GM08714 (cell line): ENCODE data around the gene CMSS1.

ENCODE experiments used
- H3K4me3 ChIP-seq: fragments of 200-500 bp; sonication (Bioruptor generic); 2 replicates; pipeline ENCODE4 v1.5.1; 2014; ENCODE audit warnings: mild to moderate bottlenecking, low read length, inconsistent platforms
- ZNF274 ChIP-seq: IDR thresholded peaks from 2 replicates; pipeline ENCODE4 v1.6.1; 2012; ENCODE audit warnings: mild to moderate bottlenecking, low read depth, low read length

The CMSS1 gene

DNA sequence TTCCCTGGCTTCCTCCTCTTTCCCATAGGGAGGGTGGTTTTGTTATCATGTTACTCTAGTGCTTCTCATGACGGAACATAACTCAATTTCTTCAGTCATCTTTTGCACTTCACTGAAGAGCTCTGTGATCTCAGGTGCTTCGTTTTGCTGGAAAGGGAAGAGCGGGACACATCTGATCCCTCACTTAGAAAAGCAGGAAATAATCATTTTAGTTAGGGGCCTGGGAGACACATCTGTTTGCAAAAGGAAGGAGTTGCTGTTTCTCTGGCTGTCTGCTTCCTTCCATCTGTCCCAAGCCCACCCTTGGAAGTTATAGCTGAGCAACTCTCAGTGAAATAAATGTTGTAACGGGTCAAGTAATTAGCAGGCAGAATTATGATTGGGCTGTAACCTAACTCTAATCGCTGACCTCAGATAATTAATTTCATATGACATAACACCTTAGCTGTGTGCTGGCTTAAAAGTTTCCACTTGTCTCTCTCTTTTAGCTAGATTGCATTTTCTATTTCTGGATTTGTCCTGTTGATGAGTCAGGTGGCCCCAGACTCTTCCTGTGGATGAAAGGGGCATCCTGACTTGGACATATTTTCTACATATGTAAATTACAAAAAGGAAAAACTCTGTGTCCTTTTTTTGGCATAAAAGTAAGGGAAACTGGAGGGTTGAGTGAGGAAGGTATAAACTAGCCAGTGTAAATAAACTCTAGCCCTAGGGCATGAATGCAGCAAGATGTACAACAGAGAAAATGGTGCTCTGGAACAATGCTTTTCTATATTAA is 307.7 kb downstream of the CMSS1 start:
- H3K4me3 ChIP-seq: no peak overlapping the region
- no peak for TF ChIP-seq ZNF274

DNA sequence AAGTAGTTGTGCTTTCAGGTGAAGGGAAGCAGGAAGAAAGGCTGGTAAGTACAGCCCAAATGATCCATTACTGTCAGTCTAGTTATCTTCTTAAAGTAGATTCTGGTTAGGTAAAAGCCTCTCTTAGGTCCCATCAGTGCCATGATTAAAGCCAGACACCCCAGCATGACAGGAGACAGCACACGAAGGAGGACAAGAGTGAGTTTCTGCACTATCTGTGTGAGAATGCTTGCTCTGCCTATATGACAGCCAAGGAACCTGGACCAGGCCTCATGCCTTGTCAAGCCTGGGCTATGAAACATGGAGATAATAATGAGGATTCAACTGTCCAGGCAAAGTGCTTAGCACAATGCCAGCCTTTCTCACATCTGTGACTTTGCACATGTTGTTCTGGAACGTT is 310.1 kb downstream of the CMSS1 start:
- no peak for TF ChIP-seq ZNF274
- no peak overlapping the region for H3K4me3 ChIP-seq

DNA sequence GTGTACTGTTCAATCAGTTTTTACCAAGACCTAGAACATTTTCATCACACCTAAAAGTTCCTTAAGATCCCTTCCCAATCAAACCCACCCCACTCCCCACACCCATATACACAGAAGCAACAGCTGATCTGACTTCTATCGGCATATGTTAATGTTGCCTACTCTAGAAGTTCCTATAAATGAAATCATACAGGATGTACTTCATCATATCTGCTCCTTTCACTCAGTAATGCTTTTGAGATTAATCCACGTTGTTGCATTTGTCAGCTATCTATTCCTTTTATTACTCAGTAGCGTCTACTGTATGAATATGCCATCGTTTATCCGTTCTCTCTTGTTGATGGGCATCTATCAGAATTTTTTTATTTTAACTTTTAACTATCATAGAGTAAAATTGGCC is 310.9 kb downstream of the CMSS1 start:
- H3K4me3 ChIP-seq: no peak overlapping the region
- no peak for TF ChIP-seq ZNF274

DNA sequence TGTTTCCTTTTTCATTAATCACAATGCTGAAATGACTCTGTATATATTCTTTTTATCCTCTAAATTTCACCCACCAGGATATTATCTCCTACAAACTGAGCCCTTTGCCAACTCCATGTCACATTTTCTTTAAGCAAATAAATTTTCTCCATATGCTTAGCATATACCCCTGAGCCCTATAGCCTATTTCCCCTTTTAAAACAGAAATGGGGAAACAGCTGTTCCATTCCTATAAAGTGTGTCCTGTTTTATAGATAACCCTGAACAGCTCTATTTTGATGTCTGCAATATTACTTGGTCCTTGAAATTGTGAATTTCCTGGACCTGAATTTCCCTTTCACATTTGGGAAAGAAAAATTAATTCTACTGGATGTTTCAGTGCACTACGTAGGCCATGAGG is 312.3 kb downstream of the CMSS1 start:
- no peak overlapping the region for H3K4me3 ChIP-seq
- TF ChIP-seq ZNF274: no peak

DNA sequence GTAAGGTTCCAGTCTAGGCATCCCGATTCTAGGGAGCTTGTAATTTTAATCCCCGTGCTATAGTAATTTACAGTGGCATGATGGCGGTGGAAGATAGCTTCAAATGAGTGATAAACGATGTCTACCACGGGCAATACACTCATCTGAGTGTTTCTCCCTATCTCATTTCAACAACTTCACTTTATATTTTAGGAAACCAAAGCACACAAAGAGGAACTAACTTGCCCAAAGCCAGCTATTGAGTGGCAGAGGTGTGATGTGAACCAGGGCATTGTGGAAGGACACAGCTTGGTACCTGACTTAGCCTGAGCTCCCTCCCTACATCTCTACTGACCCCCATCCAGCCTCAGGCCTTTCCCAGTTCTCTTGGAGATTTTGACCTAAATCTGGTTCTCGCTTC is 313.6 kb downstream of the CMSS1 start:
- H3K4me3 ChIP-seq: no peak overlapping the region
- no peak for TF ChIP-seq ZNF274

DNA sequence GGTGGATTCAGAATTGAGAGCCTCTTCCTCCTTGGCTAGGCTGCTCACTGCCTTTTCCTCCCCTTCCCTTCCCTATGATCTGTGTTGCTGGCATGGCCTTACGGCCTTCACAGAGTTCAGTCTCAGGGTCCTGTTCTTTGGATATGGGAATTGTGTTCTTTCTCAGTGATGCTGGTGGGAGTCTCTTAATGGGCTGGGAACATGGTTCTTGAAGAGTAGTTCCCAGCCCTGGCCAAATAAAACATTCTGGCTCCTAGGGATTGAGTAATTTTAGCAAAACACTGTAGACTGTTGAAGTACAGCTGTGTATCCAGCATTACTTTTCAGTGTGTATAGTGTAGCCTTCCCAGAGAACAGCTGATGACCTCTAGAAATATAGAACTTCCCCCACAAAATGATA is 319.3 kb downstream of the CMSS1 start:
- no peak for TF ChIP-seq ZNF274
- H3K4me3 ChIP-seq: no peak overlapping the region

DNA sequence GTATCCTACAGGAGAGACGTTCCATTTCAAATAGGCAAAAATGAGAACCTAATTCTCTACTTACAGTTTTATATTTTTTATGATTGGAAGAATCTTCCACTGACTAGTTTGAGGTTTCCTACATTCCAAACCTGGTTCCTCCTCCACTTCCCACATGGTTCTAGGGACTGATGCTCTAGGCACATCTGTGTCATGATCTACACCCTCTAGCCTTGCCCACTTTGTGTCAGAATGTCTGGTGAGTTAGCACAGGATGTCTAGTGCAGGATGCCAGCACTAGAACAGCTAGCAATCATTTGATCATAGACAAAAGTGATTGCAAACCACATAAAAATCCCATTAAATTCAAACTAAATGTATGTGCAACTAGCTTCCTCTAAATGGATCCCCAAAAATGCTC is 323.3 kb downstream of the CMSS1 start:
- H3K4me3 ChIP-seq: no peak overlapping the region
- TF ChIP-seq ZNF274: no peak

DNA sequence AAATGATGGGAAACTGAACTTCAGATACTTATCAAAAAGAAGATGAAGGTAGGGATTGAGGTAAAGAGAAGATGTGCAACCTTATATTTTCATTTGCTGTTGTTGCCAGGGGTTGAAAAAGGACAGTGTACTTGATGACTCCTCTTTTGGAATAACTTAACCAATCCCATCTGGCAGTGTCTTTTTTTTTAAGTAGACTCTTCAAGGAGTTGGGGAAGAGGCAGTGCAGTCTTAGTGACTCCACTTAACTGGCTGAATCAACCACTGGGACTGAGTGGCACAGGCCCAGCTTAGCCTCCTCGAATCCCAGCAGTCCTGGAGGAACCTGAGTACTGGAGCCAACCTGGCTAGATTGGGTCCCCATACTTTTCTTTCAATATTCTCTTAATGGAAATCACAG is 323.9 kb downstream of the CMSS1 start:
- no peak overlapping the region for H3K4me3 ChIP-seq
- no peak for TF ChIP-seq ZNF274

DNA sequence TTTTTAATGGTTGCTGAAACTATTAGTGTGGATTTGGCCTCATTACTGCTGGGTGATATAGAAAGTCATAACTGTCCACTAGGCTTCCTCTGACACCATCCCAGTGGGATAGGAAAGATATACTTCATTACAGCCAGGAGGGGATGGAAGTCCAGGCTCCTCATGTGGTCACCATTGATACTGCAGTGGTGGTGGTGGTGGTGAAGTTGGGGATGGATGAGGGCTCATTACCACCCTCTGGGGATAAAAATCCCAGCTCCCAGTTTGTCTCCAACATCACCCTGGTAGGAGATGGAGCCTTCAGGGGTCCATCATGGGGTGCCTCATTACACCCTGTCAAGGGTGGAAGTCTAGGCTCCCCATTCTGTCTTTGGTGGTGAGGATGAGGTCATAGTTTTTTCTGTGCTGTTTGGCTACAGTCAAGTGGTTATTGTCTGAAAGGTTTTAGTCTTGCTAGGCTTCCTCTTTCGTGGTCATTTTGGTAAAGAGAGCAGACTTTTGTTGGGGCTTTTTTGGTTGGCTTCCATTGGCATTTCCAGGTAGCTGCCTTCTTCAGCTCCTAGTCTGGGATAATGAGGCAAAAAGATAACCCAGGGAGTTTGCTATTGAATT is 326.7 kb downstream of the CMSS1 start:
- no peak for TF ChIP-seq ZNF274

DNA sequence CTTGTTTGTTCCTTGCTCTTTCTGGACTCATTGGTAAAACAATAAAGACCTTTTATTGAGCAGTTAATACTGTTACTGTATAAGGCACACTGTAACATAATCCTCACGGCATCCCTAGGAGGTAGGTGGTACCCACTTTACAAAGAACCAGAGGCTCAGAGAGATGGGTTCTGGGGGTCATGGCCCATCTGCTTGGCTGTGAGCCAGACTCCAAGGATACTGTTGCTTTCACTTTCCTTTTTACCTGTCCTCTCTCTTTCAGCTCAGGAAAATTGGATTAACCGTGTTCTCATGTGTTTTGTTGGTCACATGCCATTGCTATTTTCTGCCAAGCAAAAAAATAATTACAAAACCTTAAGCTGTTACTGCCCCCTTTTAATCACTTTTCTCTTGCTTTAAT is 331.5 kb downstream of the CMSS1 start:
- no peak overlapping the region for H3K4me3 ChIP-seq
- TF ChIP-seq ZNF274: no peak

More for the DNA sequence above, 326.7 kb downstream of the CMSS1 start:
- H3K4me3 ChIP-seq: no peak overlapping the region

DNA sequence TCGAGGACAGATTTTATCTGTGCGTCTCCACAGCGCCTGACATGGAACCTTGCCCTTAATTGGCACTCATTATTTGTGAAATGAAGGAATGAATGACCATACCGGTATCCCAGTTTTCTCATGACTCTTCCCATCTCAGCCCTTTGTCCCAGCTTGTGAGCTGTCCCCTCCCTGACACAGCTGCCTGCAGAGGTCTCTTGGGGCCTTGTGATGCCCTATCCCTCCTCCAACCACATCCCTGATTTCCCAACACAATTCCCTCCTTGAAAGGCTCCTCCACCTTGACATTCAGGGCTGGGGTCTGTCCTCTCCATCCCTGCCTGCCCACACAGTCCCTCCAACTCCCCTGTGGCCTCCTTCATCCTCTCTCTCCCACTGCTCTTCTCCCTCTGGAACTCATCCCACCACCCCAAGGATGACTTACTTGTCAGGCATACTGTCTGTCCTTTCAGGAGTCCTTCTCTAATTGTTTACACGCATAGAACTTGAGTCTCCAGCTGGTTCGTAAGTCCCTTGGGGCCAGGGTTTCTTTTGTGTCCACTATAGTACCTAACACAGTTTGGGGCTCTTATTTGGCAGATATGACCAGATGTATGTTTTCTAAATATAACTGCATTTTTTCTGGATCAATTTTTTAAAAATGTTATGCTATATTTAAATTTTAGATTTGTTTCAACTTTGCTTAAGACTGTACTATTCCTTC is 332.2 kb downstream of the CMSS1 start:
- no peak for TF ChIP-seq ZNF274
- no peak overlapping the region for H3K4me3 ChIP-seq

DNA sequence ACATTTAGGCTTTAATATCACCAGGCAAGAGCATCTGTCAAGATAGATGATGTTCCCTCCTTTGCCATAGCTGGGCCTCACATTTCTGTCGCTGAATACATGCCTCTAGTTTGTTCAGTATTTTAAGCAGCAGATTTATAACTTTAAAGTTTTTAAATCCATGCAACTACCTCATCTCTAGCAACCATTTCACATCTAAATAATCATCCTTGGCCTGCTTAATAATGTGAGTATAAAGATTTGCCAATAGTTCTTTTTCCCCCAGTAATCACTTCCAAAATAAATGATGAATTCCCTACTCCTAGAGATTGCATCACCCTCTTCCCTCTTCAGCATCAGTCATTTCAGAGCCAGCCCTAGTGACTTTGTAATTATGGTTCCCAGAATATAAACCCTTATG is 332.8 kb downstream of the CMSS1 start:
- TF ChIP-seq ZNF274: no peak
- no peak overlapping the region for H3K4me3 ChIP-seq

DNA sequence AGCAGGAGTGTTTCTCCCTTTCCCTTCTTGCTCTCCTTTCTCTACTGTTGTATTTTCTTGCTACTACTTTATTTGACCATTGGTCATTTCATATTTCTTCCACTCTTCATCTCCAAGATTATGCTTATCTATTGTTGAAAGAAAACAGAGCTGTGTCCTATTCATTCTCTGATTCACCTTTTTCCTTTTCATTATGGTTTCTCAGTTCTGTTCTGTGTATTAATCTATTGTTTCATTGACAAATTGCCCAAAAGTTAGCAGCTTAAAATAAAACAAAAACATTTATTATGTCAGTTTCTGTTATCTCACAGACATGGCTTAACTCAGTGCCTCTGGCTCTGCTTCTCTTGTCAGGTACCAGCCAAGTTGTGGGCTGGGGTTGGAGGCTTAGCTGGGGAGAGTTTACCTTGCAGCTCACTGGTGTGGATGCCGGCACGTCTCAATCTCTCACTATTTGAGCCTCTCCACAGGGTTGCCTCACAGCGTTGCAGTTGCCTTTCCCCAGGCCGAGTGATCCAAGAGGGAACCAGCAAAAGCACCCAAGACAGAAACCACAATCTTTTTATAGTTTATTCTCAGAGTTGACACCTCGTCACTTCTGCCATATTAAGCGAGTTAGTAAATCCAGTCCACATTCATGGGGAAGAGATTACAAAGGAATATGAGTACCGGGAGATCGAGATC is 333.5 kb downstream of the CMSS1 start:
- no peak overlapping the region for H3K4me3 ChIP-seq
- no peak for TF ChIP-seq ZNF274

DNA sequence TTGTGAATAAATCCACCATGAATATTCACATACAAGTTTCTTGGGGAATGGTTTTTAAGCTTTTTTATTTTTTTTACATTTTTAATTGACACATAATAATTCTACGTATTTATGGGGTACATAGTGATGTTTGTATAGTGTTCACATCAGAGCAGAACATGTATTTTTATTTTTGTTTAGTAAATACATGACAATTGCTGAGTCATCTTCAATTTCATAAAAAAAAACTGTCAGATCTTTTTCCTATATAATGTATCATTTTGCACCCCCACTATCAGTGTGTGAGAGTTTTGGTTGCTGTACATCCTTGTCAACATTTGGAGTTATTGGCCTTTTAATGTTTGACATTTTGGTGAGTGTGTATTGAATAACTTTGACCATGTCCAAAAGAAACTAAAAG is 336.5 kb downstream of the CMSS1 start:
- H3K4me3 ChIP-seq: no peak overlapping the region
- TF ChIP-seq ZNF274: no peak
